Activated CD4-positive, alpha-beta T cell treated with anti-CD3 and anti-CD28 coated beads, Interleukin-2, amount 10 ng/mL, durations not matched to agents 7 days and 5 days (primary cell): Measurements from ENCODE around the gene WDR64. TPM values are rescaled to one million over a fixed set of nuclear protein-coding genes. Genes with fewer than 3 reads are reported as not detected.
A peak's percentile ranks its signal among the peaks of the same experiment; 100 is the strongest.

Experiments
- CTCF ChIA-PET: fragments of 350-600 bp; sonication (Branson Sonifier 250); formaldehyde crosslinking; loops from one replicate; lab custom pipeline; 2021; ENCODE audit warnings: antibody characterized with exemption; lab: Charles Lee
- POLR2A ChIA-PET: fragments of 350-600 bp; sonication (Branson Sonifier 250); formaldehyde crosslinking; loops from one replicate; lab custom pipeline; 2021; ENCODE audit warnings: antibody characterized with exemption; lab: Charles Lee
- DNase-seq: peaks from one replicate; pipeline ENCODE4 v3.0.0-alpha.2; 2020
- H3K27ac Mint-ChIP-seq: one replicate; pipeline ENCODE4 v1.8.0; 2021; ENCODE audit warnings: mild to moderate bottlenecking, moderate library complexity, mixed read lengths
- H3K27me3 Mint-ChIP-seq: one replicate; pipeline ENCODE4 v1.8.0; 2021; ENCODE audit warnings: mixed read lengths
- H3K36me3 Mint-ChIP-seq: one replicate; pipeline ENCODE4 v1.8.0; 2021; ENCODE audit warnings: low read depth, mixed read lengths
- H3K4me1 Mint-ChIP-seq: one replicate; pipeline ENCODE4 v1.8.0; 2021; ENCODE audit warnings: mixed read lengths
- H3K4me3 Mint-ChIP-seq: one replicate; pipeline ENCODE4 v1.8.0; 2021; ENCODE audit warnings: mild to moderate bottlenecking, moderate library complexity, mixed read lengths
- H3K9me3 Mint-ChIP-seq: one replicate; pipeline ENCODE4 v1.8.0; 2021; ENCODE audit warnings: mixed read lengths
- total RNA-seq, 2 experiments: library from RNA; stranded (reverse); gene quantifications; one replicate each; pipeline ENCODE4 v1.2.3, GENCODE V29; 2021

WDR64 gene
- total RNA-seq, 2 experiments from 2014 or later: 0.21 to 0.22 TPM

DNA sequence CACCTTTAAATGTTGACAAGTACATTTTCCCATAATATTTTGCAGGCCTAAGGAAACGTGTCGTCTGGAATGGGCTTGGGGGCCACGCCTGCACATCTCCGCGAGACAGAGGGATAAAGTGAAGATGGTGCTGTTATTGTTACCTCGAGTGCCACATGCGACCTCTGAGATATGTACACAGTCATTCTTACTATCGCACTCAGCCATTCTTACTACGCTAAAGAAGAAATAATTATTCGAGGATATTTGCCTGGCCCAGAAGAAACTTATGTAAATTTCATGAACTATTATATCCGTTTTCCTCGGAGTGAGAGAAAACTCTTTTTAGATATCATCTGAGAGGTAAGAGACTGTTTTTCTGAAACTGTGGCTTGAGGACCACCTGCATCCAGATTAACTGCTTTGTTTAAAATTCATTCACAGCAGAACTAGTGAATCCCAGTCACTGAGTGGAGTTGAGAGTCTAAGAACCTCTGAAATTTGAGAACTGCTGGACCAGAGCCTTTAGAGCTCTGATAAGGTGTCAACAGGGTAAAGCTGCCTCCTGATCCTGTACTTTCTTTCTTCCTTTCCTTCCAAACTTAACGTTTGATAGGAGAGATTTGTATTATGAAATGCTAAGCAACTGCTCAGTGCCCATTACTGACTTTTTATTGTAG, 196.7 kb downstream of the WDR64 start:
- POLR2A ChIA-PET: no interaction called here
- H3K9me3 Mint-ChIP-seq: no peaks in the 10 kb centered on the region

DNA sequence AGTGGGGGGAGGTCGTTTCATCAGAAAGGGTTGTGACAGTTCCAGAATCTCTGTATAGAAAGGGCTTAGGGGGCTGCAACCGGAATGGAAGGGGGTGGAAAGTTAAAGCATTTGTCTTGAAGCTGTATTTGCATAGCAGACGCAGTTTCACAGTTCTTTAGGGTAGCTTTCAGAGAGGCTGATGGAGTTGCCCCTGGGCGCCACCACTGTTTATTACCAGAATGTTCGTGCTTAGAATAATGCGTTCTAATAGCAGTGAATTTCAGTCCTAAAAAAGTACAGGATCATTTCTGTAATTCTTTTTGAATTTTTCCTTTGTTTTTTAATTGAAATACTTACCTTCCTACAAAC, 197.2 kb downstream of the WDR64 start:
- DNase-seq: no peak
- H3K4me3 Mint-ChIP-seq: peak overlapping the region; percentile 89
- ChIA-PET CTCF (no interaction called here), POLR2A (no interaction called here)
- peak overlapping the region; percentile 100 for H3K27ac Mint-ChIP-seq
- H3K4me1 Mint-ChIP-seq: peaks cover 38% of the 10 kb centered on the region
- no peaks in the 10 kb centered on the region for H3K27me3 Mint-ChIP-seq
- peaks cover 35% of the 10 kb centered on the region for H3K36me3 Mint-ChIP-seq
- H3K9me3 Mint-ChIP-seq: no peaks in the 10 kb centered on the region

More for the DNA sequence above, 196.7 kb downstream of the WDR64 start:
- peak overlapping the region; percentile 100 for H3K27ac Mint-ChIP-seq
- no peak for DNase-seq
- CTCF ChIA-PET: no interaction called here
- H3K4me1 Mint-ChIP-seq: peaks cover 38% of the 10 kb centered on the region
- peaks cover 2% of the 10 kb centered on the region for H3K27me3 Mint-ChIP-seq
- peak overlapping the region; percentile 89 for H3K4me3 Mint-ChIP-seq
- peaks cover 30% of the 10 kb centered on the region for H3K36me3 Mint-ChIP-seq

Other genes with a start within 250 kb of the WDR64 start
- gene FH, start 132.5 kb upstream of the WDR64 start, total RNA-seq: 10 to 100 TPM; 63.9 to 66.3 TPM
- gene KMO, start 119.9 kb upstream of the WDR64 start, total RNA-seq: under 1 TPM in 1 of 2 experiments, not detected in 1; 0.12 TPM
- 10 to 100 TPM; 13.0 to 16.3 TPM for gene CHML, start 11.9 kb upstream of the WDR64 start, total RNA-seq
- gene OPN3, start 11.9 kb upstream of the WDR64 start, total RNA-seq: 10 to 100 TPM; 17.2 to 18.1 TPM
- 10 to 100 TPM; 41.3 to 44.4 TPM for gene EXO1, start 195.9 kb downstream of the WDR64 start, total RNA-seq